GM12873 (cell line): Measurements from ENCODE around the gene HCRTR1.

Source experiments
- CTCF ChIP-seq: IDR thresholded peaks from 2 replicates; pipeline ENCODE4 v1.5.1; 2012; ENCODE audit warnings: low read depth, mild to moderate bottlenecking, moderate library complexity, low read length, control low read depth; ENCODE audit not compliant: insufficient read depth; ENCODE audit errors: missing control alignments

HCRTR1 gene

GRCh38 chr1:31609514-31610118, 7.9 kb upstream of the HCRTR1 start:
- TF ChIP-seq CTCF = no peak

GRCh38 chr1:31614414-31615005, 3.0 kb upstream of the HCRTR1 start:
- TF ChIP-seq CTCF = no peak

- no peak for TF ChIP-seq CTCF
These were observed 2.1 kb upstream of the HCRTR1 start for GRCh38 chr1:31615414-31615813.

GRCh38 chr1:31615939-31616338, 1.6 kb upstream of the HCRTR1 start:
- TF ChIP-seq CTCF = no peak

- TF ChIP-seq CTCF = peak; percentile 78
These were observed 642 bp downstream of the HCRTR1 start for GRCh38 chr1:31617916-31618746.

GRCh38 chr1:31618916-31619846, 1.7 kb downstream of the HCRTR1 start:
- TF ChIP-seq CTCF = no peak
